Heart right ventricle (tissue), 16 donors: Measurements from ENCODE around the gene PRKN. TPM values are rescaled to one million over a fixed set of nuclear protein-coding genes. Genes with fewer than 3 reads are reported as not detected.

Experiments
- ATAC-seq, 8 donors: fragments of 200-7000 bp; cut with Tn5 transposase; one replicate each; pipeline ENCODE4 v1.9.1; 2020; ENCODE audit warnings: mild to moderate bottlenecking in 8 of 8, moderate library complexity in 8 of 8, moderate number of reproducible peaks in 1 of 8
- DNase-seq, 2 donors: peaks; one replicate each; pipeline ENCODE4 v3.0.0-alpha.2; 2020
- H3K27ac ChIP-seq, 10 donors: fragments of 200-600 bp; sonication (generic) in 2 of 10; one replicate each; pipeline versions ENCODE4 v1.5.0 to v1.8.0; 2020 to 2022; ENCODE audit warnings: mild to moderate bottlenecking in 3 of 10
- H3K27me3 ChIP-seq, 7 donors: fragments of 200-600 bp; one replicate each; pipeline ENCODE4 v1.8.0; 2021 to 2022; ENCODE audit warnings: mild to moderate bottlenecking in 2 of 7
- H3K36me3 ChIP-seq, 9 donors: fragments of 200-600 bp; sonication (generic) in 1 of 9; one replicate each; pipeline versions ENCODE4 v1.5.0 to v1.8.0; 2020 to 2022; ENCODE audit warnings: mild to moderate bottlenecking in 2 of 9
- H3K4me1 ChIP-seq, 9 donors: fragments of 200-600 bp; sonication (generic) in 1 of 9; one replicate each; pipeline versions ENCODE4 v1.5.0 to v1.8.0; 2020 to 2022; ENCODE audit warnings: mild to moderate bottlenecking in 4 of 9
- H3K4me3 ChIP-seq, 10 donors: fragments of 200-600 bp; sonication (generic) in 2 of 10; one replicate each; pipeline versions ENCODE4 v1.5.0 to v1.8.0; 2020 to 2022; ENCODE audit warnings: mild to moderate bottlenecking in 7 of 10, moderate library complexity in 2 of 10
- H3K9me3 ChIP-seq, 11 donors: fragments of 200-600 bp in 10 of 11; sonication (generic) in 2 of 11; one replicate each; pipeline versions ENCODE4 v1.5.0 to v1.8.0; 2013 to 2022; ENCODE audit warnings: mild to moderate bottlenecking in 2 of 11, control low read depth in 1 of 11, moderate library complexity in 1 of 11
- WGBS, 2 donors: extraction: QIAGEN DNeasy Blood & Tissue Kit; methylation state at CpG; one replicate each; pipeline ENCODE4 v1.1.7; 2013; ENCODE audit warnings: inconsistent platforms in 1 of 2; 5-methylcytosine and 5-hydroxymethylcytosine counted together
- intact Hi-C, 10 donors: fragments of 100-400 bp; cut with DNase I; formaldehyde crosslinking; loops; one replicate each; pipeline versions ENCODE4 v1.11.1 to v1.14.2; 2022
- polyA plus RNA-seq, 2 donors: library from polyadenylated mRNA; stranded (reverse); fragments of 200-250 nt; gene quantifications; one replicate each; pipeline ENCODE4 v1.2.3, GENCODE V29; 2013
- total RNA-seq, 10 donors: library from RNA; stranded (reverse); fragmentation: NEBNext Ultra II Directional in 3 of 10; extraction: Animal tissue kit (Norgen Biotek cat#: 25700) in 3 of 10; gene quantifications; one replicate each; pipeline versions ENCODE4 v1.2.1 to v1.2.4, GENCODE V29; 2021 to 2023
- TF ChIP-seq, protein P1 (sequence below), 9 donors: fragments of 200-600 bp; sonication (generic) in 2 of 9; IDR thresholded peaks; one replicate each; pipeline versions ENCODE4 v1.5.0 to v1.8.0; 2021 to 2022; ENCODE audit warnings: antibody characterized with exemption in 9 of 9, mild to moderate bottlenecking in 5 of 9, moderate library complexity in 1 of 9
- donor health status: Arrhythmogenic right ventricular cardiomyopathy.
- donor health status: ischemic (EF 13 %, LVEDD 7.1; RV severe dilation, severe dysfunction).
- donor health status: healthy with polysubstance abuse.
- donor health status: DM: no; HTN: yes; CAD: no.
- donor health status: DM: no; HTN: no; CAD: no.
- donor health status: ischemic (EF 25% LVEDD 6.9; RV normal size, moderate dysfunction).
- donor health status: ischemic (EF 25% LVEDD 5.7; RV mildly dilated, moderate dysfunction).
- donor health status: healthy.
- donor health status: DM: yes; HTN: yes; CAD: no.
- donor health status: Ischemic cardiomyopathy.
- donor health status: ischemic (EF 35%, LVEDD 5.7; RV mildly dilated, moderate dysfunction).
- donor health status: nonischemic (EF 11% LVEDD 7.7; RV severe dilation, severe dysfunction).
- donor health status: DM: yes; HTN: yes; CAD: no.
- donor health status: PGD.
- donor health status: ischemic (EF 29% LVEDD 5.4; RV normal size, mild dysfunction).
- donor health status: nonischemic (EF 23%, LVEDD 6.1; RV moderate dilation, normal function).

Gene PRKN
- total and polyA plus RNA-seq, 12 donors, result 2.3 to 27.7 (median 26.3) TPM

DNA sequence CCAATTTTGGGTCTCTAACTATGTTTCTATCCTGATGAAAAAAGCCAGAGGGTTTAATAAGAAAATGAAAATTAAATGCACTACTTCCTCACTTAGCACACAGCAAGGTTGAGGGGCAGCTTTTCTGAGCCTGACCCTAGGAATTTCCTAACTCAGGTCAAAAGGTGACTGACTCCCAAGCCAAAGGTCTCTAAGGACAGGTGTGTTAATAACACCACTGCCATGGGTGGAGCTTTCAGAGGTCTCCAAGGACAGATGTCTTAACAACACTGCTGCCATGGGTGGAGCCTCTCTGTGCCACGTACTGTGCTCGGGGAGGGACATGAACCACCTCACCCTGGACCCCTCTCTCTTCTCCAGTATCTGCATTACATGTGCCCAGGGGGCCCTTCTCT, 339.2 kb downstream of the PRKN start:
- DNase-seq, result no peak
- peak in 3 of 8 donors; percentile 9 to 33 (median 12) for ATAC-seq
- H3K4me1 ChIP-seq, result peaks cover 0 to 35% (median 14%) of the 10 kb centered on the region in 9 donors
- no peaks in the 10 kb centered on the region for H3K36me3 ChIP-seq
- intact Hi-C loops, result loop anchor here in 1 of 10 donors (10.0 kb wide), 1 partner anchor 204 kb away; no protein-coding TSS in a partner anchor
- H3K27ac ChIP-seq, result peak overlapping the region in 8 of 10 donors; percentile 25 to 80 (median 68)
- no peaks in the 10 kb centered on the region for H3K9me3 ChIP-seq
- H3K27me3 ChIP-seq, result no peaks in the 10 kb centered on the region
- WGBS, 2 donors, result 86 to 90% methylated on average over 2 of the region's 2 CpGs
- no peak overlapping the region for H3K4me3 ChIP-seq
- TF ChIP-seq, protein P1, sequence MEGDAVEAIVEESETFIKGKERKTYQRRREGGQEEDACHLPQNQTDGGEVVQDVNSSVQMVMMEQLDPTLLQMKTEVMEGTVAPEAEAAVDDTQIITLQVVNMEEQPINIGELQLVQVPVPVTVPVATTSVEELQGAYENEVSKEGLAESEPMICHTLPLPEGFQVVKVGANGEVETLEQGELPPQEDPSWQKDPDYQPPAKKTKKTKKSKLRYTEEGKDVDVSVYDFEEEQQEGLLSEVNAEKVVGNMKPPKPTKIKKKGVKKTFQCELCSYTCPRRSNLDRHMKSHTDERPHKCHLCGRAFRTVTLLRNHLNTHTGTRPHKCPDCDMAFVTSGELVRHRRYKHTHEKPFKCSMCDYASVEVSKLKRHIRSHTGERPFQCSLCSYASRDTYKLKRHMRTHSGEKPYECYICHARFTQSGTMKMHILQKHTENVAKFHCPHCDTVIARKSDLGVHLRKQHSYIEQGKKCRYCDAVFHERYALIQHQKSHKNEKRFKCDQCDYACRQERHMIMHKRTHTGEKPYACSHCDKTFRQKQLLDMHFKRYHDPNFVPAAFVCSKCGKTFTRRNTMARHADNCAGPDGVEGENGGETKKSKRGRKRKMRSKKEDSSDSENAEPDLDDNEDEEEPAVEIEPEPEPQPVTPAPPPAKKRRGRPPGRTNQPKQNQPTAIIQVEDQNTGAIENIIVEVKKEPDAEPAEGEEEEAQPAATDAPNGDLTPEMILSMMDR (IDR thresholded peaks at IDR 0.05), result no peak

DNA sequence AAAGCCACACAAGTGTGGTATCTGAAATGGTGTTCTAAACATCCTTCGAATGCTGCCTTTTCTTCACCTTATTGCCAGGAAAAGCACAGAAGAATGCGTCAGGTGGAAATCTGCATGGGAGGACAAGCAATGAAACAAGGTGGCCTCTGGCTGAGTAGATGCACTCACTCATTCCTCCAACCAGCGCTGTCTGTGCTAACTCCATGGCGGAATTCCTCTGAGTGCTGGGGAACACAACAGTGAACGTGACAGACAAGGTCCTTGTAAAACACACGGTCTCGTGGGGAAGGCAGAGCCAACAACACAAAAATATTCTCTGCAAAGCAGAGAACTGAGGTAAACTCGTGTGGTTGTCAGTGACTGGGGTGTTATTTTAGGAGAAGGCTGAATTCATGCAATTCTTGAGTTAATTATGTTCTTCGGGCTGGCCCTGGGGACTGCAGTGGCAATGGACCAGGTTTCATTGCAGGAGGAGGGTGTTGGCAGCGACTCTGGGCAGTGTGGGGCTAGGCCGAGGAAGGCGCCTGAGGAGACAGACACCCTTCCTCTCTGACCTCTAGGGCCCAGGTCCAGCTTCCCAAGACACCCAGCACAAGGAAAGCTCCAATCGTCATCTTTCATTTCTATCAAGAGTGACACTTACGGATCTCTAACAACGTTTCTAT, 339.7 kb downstream of the PRKN start:
- no peaks in the 10 kb centered on the region for H3K9me3 ChIP-seq
- ATAC-seq (peak; percentile 57 to 82 (median 75)), DNase-seq (peak; percentile 24 to 57)
- H3K36me3 ChIP-seq, result no peaks in the 10 kb centered on the region
- no peak overlapping the region for H3K4me3 ChIP-seq
- peaks cover 0 to 35% (median 14%) of the 10 kb centered on the region in 9 donors for H3K4me1 ChIP-seq
- TF ChIP-seq, protein P1 (IDR thresholded peaks at IDR 0.05), result no peak
- H3K27me3 ChIP-seq, result no peaks in the 10 kb centered on the region
- WGBS, 2 donors, result 58 to 61% methylated on average over 15 of the region's 15 CpGs
- H3K27ac ChIP-seq, result peak overlapping the region in 9 of 10 donors; percentile 25 to 80 (median 67)
- intact Hi-C loops, result loop anchor here in 1 of 10 donors (10.0 kb wide), 1 partner anchor 203 kb away; no protein-coding TSS in a partner anchor

DNA sequence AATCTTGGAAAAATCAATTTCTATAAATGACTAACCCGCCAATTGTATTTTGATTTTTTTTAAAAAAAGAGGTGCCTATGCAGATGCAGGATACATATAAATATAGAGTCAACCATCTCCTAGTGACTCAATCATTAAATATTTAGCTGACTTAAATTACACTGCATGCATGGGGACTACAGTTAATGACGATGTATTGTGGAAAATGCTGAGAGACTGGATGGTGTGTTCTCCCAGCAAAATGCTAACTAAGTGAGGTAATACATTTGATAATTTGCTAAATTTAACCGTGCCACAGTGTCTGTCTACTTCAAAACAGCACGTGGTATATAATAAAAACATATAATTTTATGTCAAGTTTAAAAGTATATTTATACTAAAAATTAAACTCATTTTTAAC, 341.6 kb downstream of the PRKN start:
- H3K9me3 ChIP-seq, result no peaks in the 10 kb centered on the region
- TF ChIP-seq, protein P1 (IDR thresholded peaks at IDR 0.05), result no peak
- no peak for DNase-seq
- H3K27me3 ChIP-seq, result no peaks in the 10 kb centered on the region
- H3K36me3 ChIP-seq, result no peaks in the 10 kb centered on the region
- intact Hi-C loops, result loop anchor here in 1 of 10 donors (10.0 kb wide), 1 partner anchor 201 kb away; no protein-coding TSS in a partner anchor
- ATAC-seq, result peak in 5 of 8 donors; percentile 40 to 69 (median 52)
- peaks cover 0 to 34% (median 14%) of the 10 kb centered on the region in 9 donors for H3K4me1 ChIP-seq
- 56 to 60% methylated on average over 4 of the region's 4 CpGs for WGBS, 2 donors
- H3K27ac ChIP-seq, result peak overlapping the region in 2 of 10 donors; percentile 42 to 80
- H3K4me3 ChIP-seq, result no peak overlapping the region

DNA sequence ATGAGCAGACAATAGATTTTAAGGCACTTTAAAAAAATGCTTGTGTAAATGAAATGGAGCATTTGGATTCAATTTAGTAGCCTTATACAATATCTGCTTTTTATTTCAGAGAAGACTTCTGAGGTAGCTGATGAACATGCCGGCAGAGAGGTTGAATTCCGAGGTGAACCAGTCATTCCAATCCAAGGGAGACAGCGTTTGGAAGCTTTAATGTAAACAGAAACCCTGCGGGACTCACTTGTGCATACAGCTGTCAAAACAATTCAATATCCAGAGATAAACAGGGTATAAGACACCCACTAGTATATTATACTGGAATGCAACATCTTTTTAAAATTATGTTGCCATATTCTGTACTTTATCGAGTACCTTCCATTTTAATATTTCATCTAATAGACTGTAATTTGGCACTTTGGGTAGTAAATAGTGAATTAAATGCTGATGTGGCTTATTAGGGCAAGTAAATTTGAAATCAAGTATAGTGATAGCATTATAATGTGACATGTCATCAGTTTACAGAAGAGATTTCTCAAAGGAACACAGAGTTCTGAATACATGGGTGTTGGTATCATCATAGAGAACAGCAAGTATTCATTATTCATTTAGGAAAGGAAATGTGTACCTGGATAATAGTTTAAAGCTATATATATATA, 347.7 kb downstream of the PRKN start:
- intact Hi-C loops, result loop anchor here in 1 of 10 donors (10.0 kb wide), 1 partner anchor 195 kb away; no protein-coding TSS in a partner anchor
- Histone ChIP-seq H3K4me3 (no peak overlapping the region), H3K36me3 (no peaks in the 10 kb centered on the region), H3K4me1 (no peaks in the 10 kb centered on the region), H3K27me3 (no peaks in the 10 kb centered on the region), H3K9me3 (no peaks in the 10 kb centered on the region), H3K27ac (no peak overlapping the region)
- no peak for ATAC-seq
- TF ChIP-seq, protein P1 (IDR thresholded peaks at IDR 0.05), result no peak
- 60 to 66% methylated on average over 5 of the region's 5 CpGs for WGBS, 2 donors
- no peak for DNase-seq
